ENCODE measurements around the gene NCOR1. TPM values are rescaled to one million over a fixed set of nuclear protein-coding genes. Genes with fewer than 3 reads are reported as not detected.

NCOR1 gene
- total RNA-seq, 1 donor from 2014 or later = 104 TPM

DNA sequence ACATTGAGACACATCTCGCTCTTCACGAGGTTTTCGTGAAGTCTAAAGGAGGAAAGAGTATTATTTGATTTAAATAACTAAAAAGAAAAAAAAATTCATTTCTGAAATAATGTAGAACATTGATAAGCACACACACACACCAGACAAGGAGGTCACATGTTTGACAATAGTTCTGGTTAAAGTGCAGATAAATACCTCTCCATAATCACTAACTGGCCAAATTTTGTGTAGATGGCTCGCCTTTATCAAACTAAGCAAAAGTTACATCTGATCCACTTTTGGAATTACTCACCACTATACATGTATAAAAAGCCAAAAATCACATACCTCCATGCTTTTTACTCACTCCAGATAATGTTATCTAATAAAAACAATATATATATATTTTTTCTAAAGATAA is 106.5 kb downstream of the NCOR1 start:
- no peaks in the 10 kb centered on the region for H3K4me1 Mint-ChIP-seq (ENCODE audit: unreplicated experiment)
- TF ChIP-seq, protein P1, sequence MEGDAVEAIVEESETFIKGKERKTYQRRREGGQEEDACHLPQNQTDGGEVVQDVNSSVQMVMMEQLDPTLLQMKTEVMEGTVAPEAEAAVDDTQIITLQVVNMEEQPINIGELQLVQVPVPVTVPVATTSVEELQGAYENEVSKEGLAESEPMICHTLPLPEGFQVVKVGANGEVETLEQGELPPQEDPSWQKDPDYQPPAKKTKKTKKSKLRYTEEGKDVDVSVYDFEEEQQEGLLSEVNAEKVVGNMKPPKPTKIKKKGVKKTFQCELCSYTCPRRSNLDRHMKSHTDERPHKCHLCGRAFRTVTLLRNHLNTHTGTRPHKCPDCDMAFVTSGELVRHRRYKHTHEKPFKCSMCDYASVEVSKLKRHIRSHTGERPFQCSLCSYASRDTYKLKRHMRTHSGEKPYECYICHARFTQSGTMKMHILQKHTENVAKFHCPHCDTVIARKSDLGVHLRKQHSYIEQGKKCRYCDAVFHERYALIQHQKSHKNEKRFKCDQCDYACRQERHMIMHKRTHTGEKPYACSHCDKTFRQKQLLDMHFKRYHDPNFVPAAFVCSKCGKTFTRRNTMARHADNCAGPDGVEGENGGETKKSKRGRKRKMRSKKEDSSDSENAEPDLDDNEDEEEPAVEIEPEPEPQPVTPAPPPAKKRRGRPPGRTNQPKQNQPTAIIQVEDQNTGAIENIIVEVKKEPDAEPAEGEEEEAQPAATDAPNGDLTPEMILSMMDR (IDR thresholded peaks at IDR 0.05; ENCODE audit: unreplicated experiment) = no peak
- peaks cover 23% of the 10 kb centered on the region for H3K36me3 Mint-ChIP-seq (ENCODE audit: low read depth, unreplicated experiment)
- H3K9me3 Mint-ChIP-seq (ENCODE audit: unreplicated experiment) = no peaks in the 10 kb centered on the region
- no peaks in the 10 kb centered on the region for H3K27me3 Mint-ChIP-seq (ENCODE audit: unreplicated experiment)
- H3K4me3 Mint-ChIP-seq (ENCODE audit: unreplicated experiment) = no peak overlapping the region
- no peak overlapping the region for H3K27ac Mint-ChIP-seq (ENCODE audit: unreplicated experiment)
- no peak for DNase-seq (ENCODE audit: low spot score)

DNA sequence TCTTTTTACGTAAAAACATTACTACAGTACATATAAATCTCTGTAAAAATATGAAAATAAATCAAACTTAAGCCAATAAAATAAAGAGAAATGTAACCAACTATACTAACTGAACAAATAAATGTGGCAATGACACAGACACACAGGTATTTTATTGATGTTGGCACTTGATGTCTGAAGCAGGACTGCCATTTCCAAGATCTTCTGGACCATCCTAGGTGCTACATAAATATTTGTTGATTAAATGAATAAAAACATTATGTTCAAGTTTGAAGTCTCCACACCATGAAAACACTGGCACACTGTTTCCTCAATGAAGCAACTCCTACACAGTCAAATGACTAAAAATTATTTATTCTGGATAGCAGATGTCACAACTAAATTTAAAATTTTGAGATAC is 106.9 kb downstream of the NCOR1 start:
- no peaks in the 10 kb centered on the region for H3K9me3 Mint-ChIP-seq (ENCODE audit: unreplicated experiment)
- TF ChIP-seq, protein P1 (IDR thresholded peaks at IDR 0.05; ENCODE audit: unreplicated experiment) = no peak
- H3K27me3 Mint-ChIP-seq (ENCODE audit: unreplicated experiment) = no peaks in the 10 kb centered on the region
- no peak overlapping the region for H3K27ac Mint-ChIP-seq (ENCODE audit: unreplicated experiment)
- DNase-seq (ENCODE audit: low spot score) = no peak
- no peak overlapping the region for H3K4me3 Mint-ChIP-seq (ENCODE audit: unreplicated experiment)
- peaks cover 21% of the 10 kb centered on the region for H3K36me3 Mint-ChIP-seq (ENCODE audit: low read depth, unreplicated experiment)
- H3K4me1 Mint-ChIP-seq (ENCODE audit: unreplicated experiment) = no peaks in the 10 kb centered on the region

DNA sequence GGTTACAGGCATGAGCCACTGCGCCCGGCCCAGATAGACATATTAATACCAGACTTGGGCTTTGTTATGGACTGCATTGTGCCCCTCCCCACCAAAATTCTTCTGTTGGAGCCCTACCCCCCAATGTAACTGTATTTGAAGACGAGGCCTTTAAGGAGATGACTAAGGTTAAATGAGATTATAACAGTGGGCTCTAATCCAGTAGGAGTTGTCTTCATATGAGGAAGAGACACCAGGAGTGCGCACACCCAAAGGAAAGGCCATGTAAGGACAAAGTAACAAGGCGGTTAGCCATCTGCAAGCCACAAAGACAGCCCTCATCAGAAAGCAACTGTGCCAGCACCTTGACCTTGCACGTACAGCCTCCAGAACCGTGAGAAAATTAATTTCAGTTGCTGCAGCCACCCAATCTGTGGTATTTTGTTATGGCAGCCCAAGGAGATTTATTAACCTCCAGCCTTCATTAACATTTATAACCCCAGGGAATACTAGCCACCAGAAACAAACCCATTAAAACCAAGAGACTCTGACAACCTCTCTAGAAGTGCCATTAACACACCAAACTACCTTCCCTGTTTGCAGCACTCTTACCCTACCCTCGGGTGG is 108.1 kb downstream of the NCOR1 start:
- peaks cover 17% of the 10 kb centered on the region for H3K36me3 Mint-ChIP-seq (ENCODE audit: low read depth, unreplicated experiment)
- TF ChIP-seq, protein P1 (IDR thresholded peaks at IDR 0.05; ENCODE audit: unreplicated experiment) = no peak
- H3K27me3 Mint-ChIP-seq (ENCODE audit: unreplicated experiment) = no peaks in the 10 kb centered on the region
- no peak overlapping the region for H3K4me3 Mint-ChIP-seq (ENCODE audit: unreplicated experiment)
- no peak for DNase-seq (ENCODE audit: low spot score)
- H3K9me3 Mint-ChIP-seq (ENCODE audit: unreplicated experiment) = no peaks in the 10 kb centered on the region
- no peak overlapping the region for H3K27ac Mint-ChIP-seq (ENCODE audit: unreplicated experiment)
- H3K4me1 Mint-ChIP-seq (ENCODE audit: unreplicated experiment) = no peaks in the 10 kb centered on the region

DNA sequence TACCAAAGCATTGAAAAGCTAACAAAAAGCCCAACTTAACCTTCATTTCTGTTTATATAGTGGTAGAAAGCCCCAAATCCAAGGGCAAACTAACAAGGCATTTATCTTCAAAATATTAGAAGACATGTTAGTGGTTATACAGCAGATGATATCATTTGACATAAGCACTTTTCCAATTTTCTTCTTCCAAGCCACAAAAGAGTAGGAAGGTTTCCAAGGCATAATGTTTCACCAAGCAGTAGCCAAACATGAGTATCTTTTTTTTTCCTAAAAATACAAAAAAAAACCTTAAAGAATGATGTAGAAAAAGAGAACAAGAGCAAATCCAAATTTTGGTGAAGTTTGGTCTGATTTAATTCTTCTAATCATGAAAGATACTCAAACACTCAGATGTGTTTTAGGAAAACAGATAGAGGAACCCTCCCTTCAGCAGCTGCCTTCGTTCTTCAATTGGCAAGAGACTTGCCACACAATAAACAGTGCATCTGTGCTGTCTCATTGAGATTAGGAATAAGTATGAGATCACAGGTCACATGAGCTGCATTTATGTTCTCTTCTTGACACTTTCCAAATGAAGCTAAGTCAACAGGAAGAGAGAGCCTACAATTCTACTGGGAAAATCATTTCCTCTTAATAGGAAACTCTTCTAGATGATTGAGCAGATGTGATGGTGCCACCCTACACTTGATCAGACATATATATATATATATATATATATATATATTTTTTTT is 109.0 kb downstream of the NCOR1 start:
- H3K27ac Mint-ChIP-seq (ENCODE audit: unreplicated experiment) = no peak overlapping the region
- TF ChIP-seq, protein P1 (IDR thresholded peaks at IDR 0.05; ENCODE audit: unreplicated experiment) = no peak
- no peaks in the 10 kb centered on the region for H3K27me3 Mint-ChIP-seq (ENCODE audit: unreplicated experiment)
- no peak overlapping the region for H3K4me3 Mint-ChIP-seq (ENCODE audit: unreplicated experiment)
- H3K36me3 Mint-ChIP-seq (ENCODE audit: low read depth, unreplicated experiment) = peaks cover 22% of the 10 kb centered on the region
- no peaks in the 10 kb centered on the region for H3K4me1 Mint-ChIP-seq (ENCODE audit: unreplicated experiment)
- DNase-seq (ENCODE audit: low spot score) = no peak
- H3K9me3 Mint-ChIP-seq (ENCODE audit: unreplicated experiment) = no peaks in the 10 kb centered on the region

DNA sequence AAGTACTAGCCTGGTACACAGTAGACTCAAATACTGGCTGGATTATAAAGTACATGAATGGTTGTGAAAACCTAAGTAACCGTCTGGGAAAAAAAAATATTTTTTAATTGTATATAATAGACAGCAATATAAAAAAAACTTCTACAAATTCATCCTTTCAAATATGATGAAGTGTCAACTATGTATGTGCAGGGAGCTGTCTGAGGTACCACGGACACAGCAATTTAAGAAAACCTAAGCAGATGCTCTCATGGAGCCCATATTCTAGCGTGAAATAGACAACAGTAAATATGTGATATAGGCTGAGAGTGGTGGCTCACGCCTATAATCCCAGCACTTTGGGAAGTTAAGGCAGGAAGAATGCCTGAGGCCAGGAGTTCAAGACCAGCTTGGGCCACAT is 111.1 kb downstream of the NCOR1 start:
- no peak for DNase-seq (ENCODE audit: low spot score)
- TF ChIP-seq, protein P1 (IDR thresholded peaks at IDR 0.05; ENCODE audit: unreplicated experiment) = no peak
- Mint-ChIP-seq H3K9me3 (ENCODE audit: unreplicated experiment) (no peaks in the 10 kb centered on the region), H3K4me3 (ENCODE audit: unreplicated experiment) (no peak overlapping the region), H3K27me3 (ENCODE audit: unreplicated experiment) (no peaks in the 10 kb centered on the region), H3K36me3 (ENCODE audit: low read depth, unreplicated experiment) (peaks cover 29% of the 10 kb centered on the region), H3K4me1 (ENCODE audit: unreplicated experiment) (no peaks in the 10 kb centered on the region), H3K27ac (ENCODE audit: unreplicated experiment) (no peak overlapping the region)

Data from endothelial cell (in vitro differentiated cells).